Stomach (tissue), 4 donors: ENCODE measurements around the gene SLC39A13.

ENCODE experiments used
- CTCF ChIP-seq, 7 experiments: fragments of 450-650 bp in 4 of 7; fragments of 200-600 bp in 3 of 7; sonication (generic) in 3 of 7; IDR thresholded peaks; one replicate each; pipeline ENCODE4 v1.5.1; 2016 to 2019; ENCODE audit warnings: antibody characterized with exemption in 7 of 7, control low read depth in 2 of 7, mild to moderate bottlenecking in 1 of 7
- EP300 ChIP-seq: sonication (generic); formaldehyde crosslinking; IDR thresholded peaks from one replicate; pipeline ENCODE4 v1.6.1; 2017; ENCODE audit warnings: antibody characterized with exemption
- POLR2A ChIP-seq, 4 donors: fragments of 450-650 bp; IDR thresholded peaks; one replicate each; pipeline ENCODE4 v1.6.1; 2016; ENCODE audit warnings: antibody characterized with exemption in 4 of 4, control low read depth in 2 of 4, mild to moderate bottlenecking in 1 of 4, moderate library complexity in 1 of 4

- no peak for TF ChIP-seq EP300
- TF ChIP-seq POLR2A (IDR thresholded peaks at IDR 0.05): no peak
- no peak for TF ChIP-seq CTCF (IDR thresholded peaks at IDR 0.05)
Observed at GRCh38 chr11:47400768-47401279, 7.6 kb upstream of the SLC39A13 start.
